LNCaP clone FGC (cell line): ENCODE measurements around the gene SAFB2.

Source experiments
- DNase-seq: peaks from one replicate; pipeline ENCODE4 v3.0.0-alpha.2; 2011; ENCODE audit warnings: low read depth
- H3K4me3 ChIP-seq: 2 replicates; pipeline ENCODE4 v1.5.1; 2011; ENCODE audit warnings: mild to moderate bottlenecking, low read depth, low read length, control low read depth
- TF ChIP-seq, protein P1 (sequence below): IDR thresholded peaks from 2 replicates; pipeline ENCODE4 v1.5.1; 2012; ENCODE audit warnings: mild to moderate bottlenecking; ENCODE audit not compliant: control insufficient read depth, insufficient read depth; ENCODE audit errors: extremely low read depth

SAFB2 gene

GRCh38 chr19:5586300-5587070 is 36.1 kb downstream of the SAFB2 start:
- TF ChIP-seq, protein P1, sequence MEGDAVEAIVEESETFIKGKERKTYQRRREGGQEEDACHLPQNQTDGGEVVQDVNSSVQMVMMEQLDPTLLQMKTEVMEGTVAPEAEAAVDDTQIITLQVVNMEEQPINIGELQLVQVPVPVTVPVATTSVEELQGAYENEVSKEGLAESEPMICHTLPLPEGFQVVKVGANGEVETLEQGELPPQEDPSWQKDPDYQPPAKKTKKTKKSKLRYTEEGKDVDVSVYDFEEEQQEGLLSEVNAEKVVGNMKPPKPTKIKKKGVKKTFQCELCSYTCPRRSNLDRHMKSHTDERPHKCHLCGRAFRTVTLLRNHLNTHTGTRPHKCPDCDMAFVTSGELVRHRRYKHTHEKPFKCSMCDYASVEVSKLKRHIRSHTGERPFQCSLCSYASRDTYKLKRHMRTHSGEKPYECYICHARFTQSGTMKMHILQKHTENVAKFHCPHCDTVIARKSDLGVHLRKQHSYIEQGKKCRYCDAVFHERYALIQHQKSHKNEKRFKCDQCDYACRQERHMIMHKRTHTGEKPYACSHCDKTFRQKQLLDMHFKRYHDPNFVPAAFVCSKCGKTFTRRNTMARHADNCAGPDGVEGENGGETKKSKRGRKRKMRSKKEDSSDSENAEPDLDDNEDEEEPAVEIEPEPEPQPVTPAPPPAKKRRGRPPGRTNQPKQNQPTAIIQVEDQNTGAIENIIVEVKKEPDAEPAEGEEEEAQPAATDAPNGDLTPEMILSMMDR = no peak
- H3K4me3 ChIP-seq = no peak overlapping the region
- DNase-seq = no peak

DNA sequence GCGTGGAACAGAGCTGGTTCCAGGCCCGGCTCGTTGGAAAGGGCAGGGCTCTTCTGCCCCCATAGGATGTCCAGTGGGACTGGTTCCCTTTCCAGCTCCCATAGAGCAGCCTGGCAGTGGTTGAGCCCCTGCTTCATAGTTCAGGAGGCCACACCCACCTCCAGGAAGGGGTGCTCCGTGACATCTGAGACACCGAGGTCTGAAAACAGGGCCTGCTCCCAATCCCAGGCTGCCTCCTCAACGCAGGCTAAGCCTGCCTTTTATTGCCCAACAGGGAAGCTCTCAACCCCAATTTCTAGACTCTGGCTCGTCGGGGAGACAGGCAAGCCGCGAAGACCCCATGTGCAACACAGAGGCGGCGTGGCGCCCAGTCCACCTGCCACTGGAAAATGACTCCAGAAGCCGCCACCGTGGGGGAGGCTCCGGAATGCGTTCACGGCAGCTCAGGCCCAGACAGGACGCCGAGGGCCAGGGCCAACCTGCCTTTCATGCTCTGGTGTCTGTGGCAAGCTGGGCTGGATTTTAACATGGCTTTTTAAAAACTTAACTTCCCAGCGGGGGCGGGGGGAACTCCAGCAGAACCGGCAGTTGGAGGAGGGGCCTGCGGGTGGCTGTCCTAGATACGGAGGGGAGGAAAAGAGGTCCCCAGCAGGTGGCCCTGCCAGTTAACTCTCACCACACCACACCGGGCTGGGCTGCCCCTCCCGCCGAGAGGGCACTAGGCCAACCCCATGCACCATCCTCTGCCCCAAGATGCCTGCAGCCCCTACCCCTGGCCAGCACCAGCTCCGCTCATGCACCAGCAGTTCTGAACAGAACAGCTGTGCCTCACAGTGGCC is 36.9 kb downstream of the SAFB2 start:
- H3K4me3 ChIP-seq = no peak overlapping the region
- TF ChIP-seq, protein P1 = no peak
- DNase-seq = no peak

GRCh38 chr19:5580161-5580571 is 42.4 kb downstream of the SAFB2 start:
- TF ChIP-seq, protein P1 = no peak
- no peak for DNase-seq
- H3K4me3 ChIP-seq = no peak overlapping the region

- H3K4me3 ChIP-seq = no peak overlapping the region
- TF ChIP-seq, protein P1 = no peak
- DNase-seq = no peak
These were observed 42.9 kb downstream of the SAFB2 start for GRCh38 chr19:5579697-5580096.

DNA sequence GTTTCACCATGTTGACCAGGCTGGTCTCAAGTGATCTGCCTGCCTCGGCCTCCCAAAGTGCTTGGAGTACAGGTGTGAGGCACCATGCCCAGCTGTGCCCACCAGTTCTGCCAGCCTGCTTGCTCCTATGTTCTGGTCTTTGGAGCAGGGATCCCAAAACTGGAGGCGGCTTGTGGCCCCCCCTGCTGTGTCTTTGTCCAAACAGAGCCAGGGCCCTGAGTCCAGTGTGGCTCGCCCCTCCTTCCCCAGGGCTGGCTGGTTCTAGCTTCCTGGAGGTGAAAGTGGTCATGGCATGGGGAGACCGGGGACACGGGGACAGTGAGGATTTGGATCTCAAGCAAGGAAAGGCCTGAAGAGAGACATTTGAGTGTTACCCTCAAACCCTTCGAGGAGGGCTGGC is 43.3 kb downstream of the SAFB2 start:
- DNase-seq = no peak
- TF ChIP-seq, protein P1 = no peak
- H3K4me3 ChIP-seq = no peak overlapping the region

DNA sequence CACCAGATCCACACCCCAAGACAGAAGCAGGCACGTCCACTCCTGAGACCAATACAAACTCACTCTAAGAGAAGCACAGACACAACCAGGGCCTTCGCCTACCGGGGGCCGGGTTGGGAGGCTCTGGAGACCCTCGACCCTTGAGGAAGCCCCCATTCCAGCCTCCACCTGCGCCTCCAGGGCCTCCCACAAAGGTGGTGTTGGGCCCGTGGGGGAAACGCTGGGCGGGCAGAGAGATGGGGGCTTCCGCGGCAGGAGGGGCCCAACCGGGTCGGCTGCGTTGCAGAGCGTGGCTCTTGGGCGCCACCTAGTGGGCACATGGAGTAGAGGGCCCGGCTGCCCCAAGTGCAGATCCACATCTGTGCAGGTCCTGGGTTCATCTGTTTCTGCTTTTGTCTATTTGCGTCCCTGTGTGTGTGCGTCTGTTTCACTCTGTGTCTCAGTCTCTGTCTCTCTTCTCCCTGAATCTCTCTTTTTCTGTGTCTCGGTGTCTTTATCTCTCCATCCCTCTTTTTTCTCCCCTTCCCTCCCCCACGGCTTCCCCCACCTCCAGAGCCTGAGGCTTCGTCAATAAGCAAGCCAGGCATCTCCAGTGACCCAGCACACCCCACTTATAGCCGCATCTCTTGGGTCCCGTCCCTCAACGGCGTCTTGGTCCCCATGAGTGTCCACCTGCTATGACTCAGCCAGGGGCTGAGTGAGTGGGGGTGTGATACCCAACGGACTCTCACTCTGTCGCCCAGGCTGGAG is 44.3 kb downstream of the SAFB2 start:
- TF ChIP-seq, protein P1 = peak; percentile 92
- H3K4me3 ChIP-seq = peak overlapping the region; percentile 51
- DNase-seq = no peak
